B cell (primary cell): ENCODE data around the gene FALEC.
"Not testable (repeated sequence)": the region's sequence is repeated elsewhere in the genome, so short reads cannot be mapped to it uniquely, and the experiment has no call there.

Experiments
- EZH2 ChIP-seq: IDR thresholded peaks from 2 replicates; pipeline ENCODE4 v1.6.1; 2012; ENCODE audit warnings: borderline replicate concordance, low read depth, mild to moderate bottlenecking, moderate library complexity, low read length; ENCODE audit not compliant: insufficient read depth, poor library complexity, severe bottlenecking
- TF ChIP-seq, protein P1 (sequence below): fragments of 200-600 bp; IDR thresholded peaks from one replicate; pipeline ENCODE4 v1.8.0; 2022; ENCODE audit warnings: antibody characterized with exemption, mild to moderate bottlenecking

DNA sequence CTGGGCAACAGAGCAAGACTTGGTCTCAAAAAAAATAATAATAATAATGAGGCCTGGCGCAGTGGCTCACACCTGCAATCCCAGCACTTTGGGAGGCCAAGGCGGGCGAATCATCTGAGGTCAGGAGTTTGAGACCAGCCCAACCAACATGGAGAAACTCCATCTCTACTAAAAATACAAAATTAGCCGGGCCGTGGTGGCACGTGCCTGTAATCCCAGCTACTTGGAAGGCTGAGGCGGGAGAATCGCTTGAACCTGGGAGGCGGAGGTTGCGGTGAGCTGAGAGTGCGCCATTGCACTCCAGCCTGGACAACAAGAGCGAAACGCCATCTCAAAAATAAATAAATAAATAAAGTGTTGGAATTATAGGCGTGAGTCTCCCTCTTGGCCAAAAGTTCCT, 66.4 kb downstream of the FALEC start:
- TF ChIP-seq EZH2 = not testable (repeated sequence)
- TF ChIP-seq, protein P1, sequence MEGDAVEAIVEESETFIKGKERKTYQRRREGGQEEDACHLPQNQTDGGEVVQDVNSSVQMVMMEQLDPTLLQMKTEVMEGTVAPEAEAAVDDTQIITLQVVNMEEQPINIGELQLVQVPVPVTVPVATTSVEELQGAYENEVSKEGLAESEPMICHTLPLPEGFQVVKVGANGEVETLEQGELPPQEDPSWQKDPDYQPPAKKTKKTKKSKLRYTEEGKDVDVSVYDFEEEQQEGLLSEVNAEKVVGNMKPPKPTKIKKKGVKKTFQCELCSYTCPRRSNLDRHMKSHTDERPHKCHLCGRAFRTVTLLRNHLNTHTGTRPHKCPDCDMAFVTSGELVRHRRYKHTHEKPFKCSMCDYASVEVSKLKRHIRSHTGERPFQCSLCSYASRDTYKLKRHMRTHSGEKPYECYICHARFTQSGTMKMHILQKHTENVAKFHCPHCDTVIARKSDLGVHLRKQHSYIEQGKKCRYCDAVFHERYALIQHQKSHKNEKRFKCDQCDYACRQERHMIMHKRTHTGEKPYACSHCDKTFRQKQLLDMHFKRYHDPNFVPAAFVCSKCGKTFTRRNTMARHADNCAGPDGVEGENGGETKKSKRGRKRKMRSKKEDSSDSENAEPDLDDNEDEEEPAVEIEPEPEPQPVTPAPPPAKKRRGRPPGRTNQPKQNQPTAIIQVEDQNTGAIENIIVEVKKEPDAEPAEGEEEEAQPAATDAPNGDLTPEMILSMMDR = not testable (repeated sequence)
